H1 (cell line): ENCODE results near the gene SYTL1. TPM values are rescaled to one million over a fixed set of nuclear protein-coding genes. Genes with fewer than 3 reads are reported as not detected.

Source experiments
- CTCF ChIA-PET: fragments of 300-600 bp; sonication (Branson Sonifier 250); formaldehyde crosslinking; loops from one replicate; lab custom pipeline; 2021; ENCODE audit not compliant: partially characterized antibody; lab: Charles Lee
- POLR2A ChIA-PET: fragments of 300-600 bp; sonication (Branson Sonifier 250); formaldehyde crosslinking; loops from one replicate; lab custom pipeline; 2021; ENCODE audit warnings: inconsistent platforms; ENCODE audit not compliant: partially characterized antibody; lab: Charles Lee
- DNase-seq, 2 experiments: peaks; one replicate each; pipeline versions ENCODE4 v3.0.0 to v3.0.0-alpha.2; 2010 to 2022; ENCODE audit warnings: low spot score in 2 of 2, low read depth in 1 of 2, mixed read lengths in 1 of 2
- FAIRE-seq: peaks from 2 replicates; lab custom pipeline; 2011; peaks lifted over from hg19 to GRCh38; lab: Jason Lieb, UNC
- H2AFZ ChIP-seq: 2 replicates; pipeline ENCODE4 v1.8.1; 2012; ENCODE audit warnings: low read length, inconsistent platforms
- H2AK5ac ChIP-seq: 2 replicates; pipeline ENCODE4 v1.6.1; 2013; ENCODE audit warnings: low read depth, low read length
- H2BK120ac ChIP-seq: replicated peaks from 2 replicates; pipeline ENCODE3; 2013; ENCODE audit warnings: low read depth, low read length, inconsistent platforms
- H2BK12ac ChIP-seq: 2 replicates; pipeline ENCODE4 v1.6.1; 2013; ENCODE audit warnings: low read depth, low read length
- H2BK15ac ChIP-seq: 2 replicates; pipeline ENCODE4 v1.6.1; 2013; ENCODE audit warnings: low read length
- H2BK20ac ChIP-seq: 2 replicates; pipeline ENCODE4 v1.6.1; 2013; ENCODE audit warnings: low read length
- H2BK5ac ChIP-seq: 2 replicates; pipeline ENCODE4 v1.6.1; 2013; ENCODE audit warnings: low read depth, low read length
- H3K14ac ChIP-seq: 2 replicates; pipeline ENCODE4 v1.6.1; 2013; ENCODE audit warnings: inconsistent platforms; ENCODE audit not compliant: insufficient read length
- H3K18ac ChIP-seq: 2 replicates; pipeline ENCODE4 v1.6.1; 2013; ENCODE audit warnings: low read length; ENCODE audit errors: extremely low read depth
- H3K23ac ChIP-seq: 2 replicates; pipeline ENCODE4 v1.6.1; 2013; ENCODE audit warnings: inconsistent platforms; ENCODE audit not compliant: insufficient read length
- H3K23me2 ChIP-seq: 2 replicates; pipeline ENCODE4 v1.6.1; 2013; ENCODE audit warnings: low read depth, low read length
- H3K27ac ChIP-seq: 2 replicates; pipeline ENCODE4 v1.6.1; 2011; ENCODE audit warnings: low read depth, low read length, inconsistent platforms
- H3K27me3 ChIP-seq, 4 experiments: replicated peaks in 1 of 4; 1 replicate in 1 of 4; 2 replicates in 3 of 4; pipeline versions ENCODE4 v1.6.1 to v1.8.1; 2011 to 2013; ENCODE audit warnings: low read length in 3 of 4, mild to moderate bottlenecking in 3 of 4, inconsistent platforms in 2 of 4, mixed read lengths in 2 of 4, moderate library complexity in 1 of 4; ENCODE audit not compliant: control insufficient read depth in 3 of 4, insufficient read depth in 3 of 4; ENCODE audit errors: extremely low read depth in 1 of 4
- H3K36me3 ChIP-seq, 4 experiments: 2 replicates each; pipeline versions ENCODE4 v1.6.1 to v1.8.1; 2011 to 2013; ENCODE audit warnings: mild to moderate bottlenecking in 4 of 4, low read length in 3 of 4, moderate library complexity in 2 of 4, control low read depth in 1 of 4, inconsistent platforms in 1 of 4; ENCODE audit not compliant: insufficient read depth in 4 of 4, control insufficient read depth in 2 of 4
- H3K4ac ChIP-seq: replicated peaks from 2 replicates; pipeline ENCODE3; 2013; ENCODE audit warnings: low read length, low read depth, mixed read lengths, inconsistent platforms; ENCODE audit not compliant: insufficient read length
- H3K4me1 ChIP-seq, 4 experiments: replicated peaks in 1 of 4; 1 replicate in 1 of 4; 2 replicates in 3 of 4; pipeline versions ENCODE4 v1.6.1 to v1.8.1; 2011 to 2013; ENCODE audit warnings: low read length in 3 of 4, inconsistent platforms in 2 of 4, mixed read lengths in 1 of 4; ENCODE audit not compliant: insufficient read depth in 4 of 4, control insufficient read depth in 3 of 4
- H3K4me2 ChIP-seq, 2 experiments: 2 replicates each; pipeline versions ENCODE4 v1.6.1 to v1.8.1; 2011 to 2013; ENCODE audit warnings: low read depth in 2 of 2, low read length in 2 of 2, control low read depth in 1 of 2, inconsistent platforms in 1 of 2, mild to moderate bottlenecking in 1 of 2; ENCODE audit not compliant: insufficient read depth in 1 of 2
- H3K4me3 ChIP-seq, 4 experiments: fragments of 200-600, 300-600 bp in 1 of 4; sonication (generic), shearing (Covaris generic), sonication (Bioruptor Twin) in 1 of 4; 2 replicates each; pipeline versions ENCODE4 v1.5.1 to v1.8.1; 2011 to 2016; ENCODE audit warnings: low read length in 4 of 4, low read depth in 3 of 4, control low read depth in 2 of 4, inconsistent platforms in 2 of 4, mild to moderate bottlenecking in 2 of 4, mixed read lengths in 1 of 4, moderate library complexity in 1 of 4; ENCODE audit not compliant: insufficient read depth in 2 of 4; ENCODE audit errors: extremely low read depth in 1 of 4
- H3K56ac ChIP-seq: replicated peaks from 2 replicates; pipeline ENCODE3; 2013; ENCODE audit warnings: low read depth, mild to moderate bottlenecking, mixed read lengths, low read length, inconsistent platforms; ENCODE audit not compliant: insufficient read length
- H3K79me1 ChIP-seq: 2 replicates; pipeline ENCODE4 v1.6.1; 2013; ENCODE audit warnings: low read depth, low read length, control low read depth
- H3K79me2 ChIP-seq, 2 experiments: 2 replicates each; pipeline versions ENCODE4 v1.6.1 to v1.8.1; 2012 to 2013; ENCODE audit warnings: low read length in 2 of 2, mild to moderate bottlenecking in 2 of 2, inconsistent platforms in 1 of 2; ENCODE audit not compliant: insufficient read depth in 2 of 2, control insufficient read depth in 1 of 2
- H3K9ac ChIP-seq, 4 experiments: replicated peaks in 1 of 4; 1 replicate in 1 of 4; 2 replicates in 3 of 4; pipeline versions ENCODE4 v1.6.1 to v1.8.1; 2011 to 2013; ENCODE audit warnings: low read depth in 3 of 4, low read length in 3 of 4, control low read depth in 2 of 4, mild to moderate bottlenecking in 2 of 4, moderate library complexity in 2 of 4, inconsistent platforms in 1 of 4; ENCODE audit errors: extremely low read depth in 1 of 4
- H3K9me3 ChIP-seq, 2 experiments: 2 replicates each; pipeline versions ENCODE4 v1.6.1 to v1.8.1; 2012 to 2013; ENCODE audit warnings: mild to moderate bottlenecking in 2 of 2, moderate library complexity in 2 of 2, control low read depth in 1 of 2, inconsistent platforms in 1 of 2, low read depth in 1 of 2, low read length in 1 of 2, mixed read lengths in 1 of 2; ENCODE audit not compliant: insufficient read depth in 2 of 2
- H4K20me1 ChIP-seq, 2 experiments: replicated peaks in 1 of 2; 2 replicates each; pipeline versions ENCODE3 to v1.8.1; 2011 to 2013; ENCODE audit warnings: inconsistent platforms in 2 of 2, low read length in 2 of 2, mild to moderate bottlenecking in 1 of 2; ENCODE audit not compliant: insufficient read depth in 2 of 2, control insufficient read depth in 1 of 2
- H4K5ac ChIP-seq: 2 replicates; pipeline ENCODE4 v1.6.1; 2013; ENCODE audit warnings: low read length, low read depth, mixed read lengths, inconsistent platforms; ENCODE audit not compliant: insufficient read length
- H4K8ac ChIP-seq: 2 replicates; pipeline ENCODE4 v1.8.0; 2013; ENCODE audit warnings: mild to moderate bottlenecking, moderate library complexity, low read length, inconsistent platforms; ENCODE audit not compliant: insufficient read depth; ENCODE audit errors: extremely low read depth
- H4K91ac ChIP-seq: replicated peaks from 2 replicates; pipeline ENCODE3; 2013; ENCODE audit warnings: low read length, mixed read lengths, inconsistent platforms; ENCODE audit not compliant: insufficient read length
- BCL11A ChIP-seq, 2 experiments: IDR thresholded peaks; one replicate each; pipeline ENCODE4 v1.6.1; 2011; ENCODE audit warnings: low read depth in 2 of 2, low read length in 2 of 2, mild to moderate bottlenecking in 2 of 2
- CHD2 ChIP-seq: IDR thresholded peaks from 2 replicates; pipeline ENCODE4 v1.6.1; 2012; ENCODE audit warnings: low read length, improper control_type of control experiment
- EGR1 ChIP-seq: IDR thresholded peaks from 2 replicates; pipeline ENCODE4 v1.6.1; 2011; ENCODE audit warnings: low read depth, low read length, borderline replicate concordance
- EP300 ChIP-seq, 2 experiments: IDR thresholded peaks; 1 replicate in 1 of 2; 2 replicates in 1 of 2; pipeline ENCODE4 v1.6.1; 2011 to 2012; ENCODE audit warnings: low read depth in 2 of 2, low read length in 2 of 2, mild to moderate bottlenecking in 2 of 2, borderline replicate concordance in 1 of 2, inconsistent platforms in 1 of 2, moderate library complexity in 1 of 2
- EZH2 ChIP-seq: fragments of 200-600 bp; sonication (generic); IDR thresholded peaks from 2 replicates; pipeline ENCODE4 v1.7.1; 2012; ENCODE audit warnings: low read depth, mild to moderate bottlenecking, moderate library complexity, low read length, inconsistent platforms; ENCODE audit not compliant: severe bottlenecking
- HDAC6 ChIP-seq: IDR thresholded peaks from one replicate; pipeline ENCODE4 v1.7.1; 2012; ENCODE audit warnings: low read depth, mild to moderate bottlenecking, inconsistent platforms, low read length, moderate library complexity
- MAFK ChIP-seq: IDR thresholded peaks from 2 replicates; pipeline ENCODE4 v1.6.1; 2012; ENCODE audit warnings: low read depth, mild to moderate bottlenecking, improper control_type of control experiment, low read length
- POLR2AphosphoS5 ChIP-seq: IDR thresholded peaks from 2 replicates; pipeline ENCODE4 v1.6.1; 2011; ENCODE audit warnings: low read depth, low read length
- SAP30 ChIP-seq: fragments of 300-600 bp; sonication (generic); IDR thresholded peaks from 2 replicates; pipeline ENCODE4 v1.7.1; 2012; ENCODE audit warnings: low read length, moderate library complexity, mild to moderate bottlenecking, inconsistent platforms; ENCODE audit not compliant: insufficient read depth, insufficient replicate concordance
- SP4 ChIP-seq: IDR thresholded peaks from 2 replicates; pipeline ENCODE4 v1.6.1; 2012; ENCODE audit warnings: low read length, inconsistent platforms
- SUZ12 ChIP-seq: fragments of 200-600 bp; sonication (generic); IDR thresholded peaks from 2 replicates; pipeline ENCODE4 v1.6.1; 2012; ENCODE audit warnings: mild to moderate bottlenecking, inconsistent platforms, low read length, moderate library complexity, mixed read lengths
- WGBS, 2 experiments: shearing (Covaris generic) in 1 of 2; methylation state at CpG; one replicate each; pipeline versions ENCODE4 v1.1.6 to v1.1.7; 2013 to 2015; ENCODE audit warnings: low lambda C conversion rate in 2 of 2, mixed read lengths in 2 of 2, inconsistent platforms in 1 of 2, low coverage in 1 of 2, missing lambda C conversion rate in 1 of 2; ENCODE audit not compliant: insufficient replicate concordance in 2 of 2, insufficient coverage in 1 of 2, insufficient read length in 1 of 2; ENCODE audit errors: extremely low coverage in 1 of 2, missing lambda C conversion rate in 1 of 2; 5-methylcytosine and 5-hydroxymethylcytosine counted together
- polyA plus RNA-seq, 7 experiments: library from polyadenylated mRNA; depleted of rRNA in 3 of 7; stranded (reverse) in 5 of 7; unstranded in 2 of 7; fragments of >200 nt in 5 of 7; fragments of 200-250 nt in 2 of 7; gene quantifications; 1 replicate in 5 of 7; 2 replicates in 1 of 7; 4 replicates in 1 of 7; pipeline versions ENCODE4 v1.2.1 to v1.2.3, GENCODE V29; 2011 to 2013; ENCODE audit warnings: missing spikeins in 2 of 7, mixed read lengths in 2 of 7
- total RNA-seq: library from RNA; stranded (reverse); fragmentation: NEBNext Ultra II Directional; extraction: Animal tissue kit (Norgen Biotek cat#: 25700); gene quantifications from 2 replicates; pipeline ENCODE4 v1.2.1, GENCODE V29; 2021

The SYTL1 gene
- total and polyA plus RNA-seq, 2 of the 8 experiments (the other 6 are each of a cell fraction or from before 2014, with no cell fraction given), result 6.4 to 19.5 TPM

DNA sequence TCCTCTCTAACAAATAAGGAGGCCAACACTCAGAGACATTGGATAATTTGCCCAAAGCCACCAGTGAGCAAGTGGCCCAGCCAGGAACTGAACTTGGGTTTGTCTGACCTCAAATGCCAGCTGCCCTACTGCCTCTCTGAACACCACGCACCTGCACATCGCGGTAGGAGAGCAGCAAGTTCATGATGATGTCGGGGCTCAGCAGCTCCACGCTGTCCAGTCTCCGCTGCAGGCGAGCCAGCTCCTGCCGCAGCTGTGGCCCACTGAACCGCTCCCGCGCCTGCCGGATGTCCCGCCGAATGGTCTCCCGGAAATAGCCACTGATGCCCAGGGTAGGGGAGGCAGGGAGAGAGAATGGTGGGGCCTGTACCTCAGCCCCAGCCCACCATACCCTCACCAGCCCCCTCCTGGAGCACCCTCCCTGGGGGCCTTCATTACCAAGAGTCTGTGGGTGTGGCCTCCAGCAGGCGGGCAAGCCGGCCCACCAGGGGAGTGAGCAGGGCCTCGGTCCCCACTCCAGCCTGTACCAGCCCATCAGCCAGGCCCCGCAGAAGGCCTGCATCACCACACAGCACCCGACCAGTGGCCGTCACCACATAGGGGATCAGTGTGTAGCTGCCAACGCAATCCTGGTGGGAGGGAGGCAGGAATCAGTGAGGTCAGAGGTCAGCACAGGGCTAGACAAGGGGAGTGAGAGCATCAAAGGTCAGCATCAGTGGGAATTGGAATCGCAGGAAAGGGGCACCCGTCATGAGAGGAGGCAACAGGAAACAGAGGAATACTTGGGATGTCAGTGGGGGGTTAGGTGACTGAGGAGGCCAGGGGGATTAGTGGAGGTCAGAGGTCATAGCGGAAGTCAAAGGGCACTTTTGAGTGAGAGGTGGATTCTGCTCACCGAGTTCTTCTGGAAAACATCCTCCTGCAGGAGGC is 22.2 kb downstream of the SYTL1 start:
- peak overlapping the region; percentile 88; the same call in 1 of the 2 replicates for H2BK15ac ChIP-seq
- H4K5ac ChIP-seq, result no peak overlapping the region
- H2BK5ac ChIP-seq, result peak overlapping the region; percentile 48
- CTCF ChIA-PET, result interaction anchor here (0.9 to 28.8 kb wide), 11 partner anchors 8 to 243 kb away, joined by 3 to 625 read pairs (median 16); partner anchors contain the start of genes CD164L2, FCN3, GPR3 and SYTL1
- no peak overlapping the region for H3K23ac ChIP-seq
- no peak for DNase-seq
- no peaks in the 10 kb centered on the region for H3K79me1 ChIP-seq
- H3K4me2 ChIP-seq, result peak overlapping the region in 1 of 2 experiments; percentile 97; a peak in 1 of 4 replicates
- peaks cover 6 to 26% (median 11%) of the 10 kb centered on the region in 4 experiments for H3K4me1 ChIP-seq
- H2AFZ ChIP-seq, result no peak overlapping the region
- H2BK20ac ChIP-seq, result no peak overlapping the region
- no peak overlapping the region for H3K27ac ChIP-seq
- 87% methylated on average over 26 of the region's 26 CpGs; no CpG with 5 or more reads in 1 of the 2 experiments for WGBS, 2 experiments
- H2BK120ac ChIP-seq, result no peak overlapping the region
- H3K9me3 ChIP-seq, result no peaks in the 10 kb centered on the region
- H3K9ac ChIP-seq, result no peak overlapping the region
- POLR2A ChIA-PET, result interaction anchor here (2.8 to 10.3 kb wide), 3 partner anchors 11 to 22 kb away, joined by 10 to 101 read pairs (median 18); partner anchors contain the start of gene CD164L2
- H3K18ac ChIP-seq, result no peak overlapping the region
- 0 out of 2 replicates have a peak overlapping the region, but pooled peaks have one; percentile 33 for H2BK12ac ChIP-seq
- H3K14ac ChIP-seq, result no peak overlapping the region
- peak overlapping the region; percentile 46 for H4K8ac ChIP-seq
- no peak overlapping the region for H3K56ac ChIP-seq
- no peaks in the 10 kb centered on the region for H3K79me2 ChIP-seq
- H4K91ac ChIP-seq, result no peak overlapping the region
- peaks cover 12 to 29% (median 23%) of the 10 kb centered on the region in 4 experiments for H3K27me3 ChIP-seq
- H2AK5ac ChIP-seq, result peak overlapping the region; percentile 9; the same call in 1 of the 2 replicates
- no peak overlapping the region for H3K4me3 ChIP-seq
- no peak overlapping the region for H3K4ac ChIP-seq
- H4K20me1 ChIP-seq, result peaks cover 0 to 6% of the 10 kb centered on the region in 2 experiments
- no peak for FAIRE-seq
- no peaks in the 10 kb centered on the region for H3K36me3 ChIP-seq
- peaks cover 14% of the 10 kb centered on the region for H3K23me2 ChIP-seq
- no peak for TF ChIP-seq SUZ12
- TF ChIP-seq SAP30, result no peak
- no peak for TF ChIP-seq EP300 (IDR thresholded peaks at IDR 0.05; ENCODE audit: borderline replicate concordance in 1 of 2, low read depth in 2 of 2, low read length in 2 of 2)
- no peak for TF ChIP-seq CHD2
- no peak for TF ChIP-seq BCL11A (IDR thresholded peaks at IDR 0.05; ENCODE audit: low read depth in 2 of 2, low read length in 2 of 2)
- no peak for TF ChIP-seq EZH2
- no peak for TF ChIP-seq HDAC6
- TF ChIP-seq SP4, result no peak
- no peak for TF ChIP-seq EGR1
- TF ChIP-seq MAFK, result no peak
- TF ChIP-seq POLR2AphosphoS5, result no peak
